SKM-1 treated with dmso at 0.1 percent for 144 hours (cell line): ENCODE results near the gene ZNF568.

Experiments
- DNase-seq: peaks from one replicate; lab custom pipeline; 2025; ENCODE audit not compliant: unreplicated experiment; lab: John Stamatoyannopoulos, UW

The ZNF568 gene

DNA sequence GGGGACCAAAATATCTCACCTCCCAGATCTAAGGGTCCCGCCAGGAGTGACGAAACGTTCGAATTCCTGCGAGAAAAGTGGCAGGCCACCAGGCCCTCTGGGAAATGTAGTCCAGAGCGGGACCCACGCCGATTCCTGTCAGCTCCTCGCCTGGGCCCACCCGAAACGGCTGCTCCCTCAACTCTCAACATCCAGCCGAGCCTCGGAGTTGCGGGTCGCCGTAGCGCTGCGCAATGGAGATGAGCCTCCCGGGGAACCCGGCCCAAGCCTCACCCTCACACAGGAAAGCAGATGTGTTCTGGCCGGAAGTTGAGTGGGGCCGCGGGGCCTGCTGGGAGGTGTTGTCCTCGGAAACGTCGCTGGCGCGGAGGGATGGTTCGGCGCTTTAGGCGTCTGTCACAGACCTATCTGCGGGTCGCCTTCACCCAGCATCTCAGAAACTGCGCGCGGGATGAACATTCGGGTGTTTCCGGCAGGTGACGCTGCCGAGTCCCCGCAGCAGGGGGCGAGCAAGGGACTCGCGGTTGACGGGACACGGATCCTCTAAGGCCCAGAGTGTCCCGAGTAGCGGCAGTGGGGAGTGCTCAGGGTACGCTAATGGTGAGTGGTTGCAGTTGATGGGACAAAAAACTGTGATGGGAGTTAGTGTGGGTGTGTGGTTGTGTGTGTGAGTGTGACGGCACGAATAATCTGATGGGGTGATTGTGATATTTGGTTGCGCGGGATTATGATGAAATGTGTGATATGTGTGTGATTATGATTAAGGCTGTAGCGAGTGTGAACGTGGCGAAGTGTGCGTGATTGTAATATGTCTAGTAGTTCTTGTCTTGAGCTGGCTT, at the start of gene ZNF568, which contains the start of gene ZNF829:
ZNF568 (plus strand) TSS at position 341 of the 839 bp plus-strand sequence. CDS start 6,439 bp downstream, outside the sequence.
ZNF829 (minus strand) TSS at position 300 of the 839 bp plus-strand sequence. CDS start 1,124 bp downstream, outside the sequence.
- peak; percentile 94 for DNase-seq

DNA sequence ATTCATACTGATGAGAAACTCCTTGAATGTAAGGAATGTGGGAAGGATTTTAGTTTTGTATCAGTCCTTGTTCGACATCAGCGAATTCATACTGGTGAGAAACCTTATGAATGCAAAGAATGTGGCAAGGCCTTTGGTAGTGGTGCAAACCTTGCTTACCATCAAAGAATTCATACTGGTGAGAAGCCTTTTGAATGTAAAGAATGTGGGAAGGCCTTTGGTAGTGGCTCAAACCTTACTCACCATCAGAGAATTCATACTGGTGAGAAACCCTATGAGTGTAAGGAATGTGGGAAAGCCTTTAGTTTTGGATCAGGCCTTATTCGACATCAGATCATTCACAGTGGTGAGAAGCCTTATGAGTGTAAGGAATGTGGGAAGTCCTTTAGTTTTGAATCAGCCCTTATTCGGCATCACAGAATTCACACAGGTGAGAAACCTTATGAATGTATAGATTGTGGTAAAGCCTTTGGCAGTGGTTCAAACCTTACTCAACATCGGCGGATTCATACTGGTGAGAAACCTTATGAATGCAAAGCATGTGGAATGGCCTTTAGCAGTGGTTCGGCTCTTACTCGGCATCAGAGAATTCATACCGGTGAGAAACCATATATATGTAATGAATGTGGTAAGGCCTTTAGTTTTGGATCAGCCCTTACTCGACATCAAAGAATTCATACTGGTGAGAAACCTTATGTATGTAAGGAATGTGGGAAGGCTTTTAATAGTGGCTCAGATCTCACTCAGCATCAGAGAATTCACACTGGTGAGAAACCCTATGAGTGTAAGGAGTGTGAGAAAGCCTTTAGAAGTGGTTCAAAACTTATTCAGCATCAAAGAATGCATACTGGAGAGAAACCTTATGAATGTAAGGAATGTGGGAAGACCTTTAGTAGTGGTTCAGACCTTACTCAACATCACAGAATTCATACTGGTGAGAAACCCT, 38.9 kb upstream of the ZNF568 start:
- no peak for DNase-seq

DNA sequence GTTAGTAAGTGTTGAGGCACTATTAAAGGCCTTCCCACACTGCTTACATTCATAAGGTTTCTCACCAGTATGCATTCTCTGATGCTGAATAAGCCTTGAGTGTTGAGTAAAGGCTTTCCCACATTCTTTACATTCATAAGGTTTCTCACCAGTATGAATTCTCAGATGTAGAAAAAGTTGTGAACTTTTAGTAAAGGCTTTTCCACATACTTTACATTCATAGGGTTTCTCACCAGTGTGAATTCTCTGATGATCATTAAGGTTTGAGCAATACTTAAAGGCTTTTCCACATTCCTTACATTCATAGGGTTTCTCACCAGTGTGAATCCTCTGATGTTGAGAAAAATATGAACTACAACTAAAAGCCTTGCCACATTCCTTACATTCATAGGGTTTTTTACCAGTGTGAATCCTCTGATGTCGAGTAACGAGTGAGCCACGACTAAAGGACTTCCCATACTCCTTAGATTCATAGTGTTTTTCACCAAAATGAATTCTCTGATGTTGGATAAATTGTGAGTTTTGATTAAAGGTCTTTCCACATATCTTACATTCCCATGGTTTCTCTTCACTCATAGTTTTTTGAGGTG, 24.3 kb upstream of the ZNF568 start:
- no peak for DNase-seq

DNA sequence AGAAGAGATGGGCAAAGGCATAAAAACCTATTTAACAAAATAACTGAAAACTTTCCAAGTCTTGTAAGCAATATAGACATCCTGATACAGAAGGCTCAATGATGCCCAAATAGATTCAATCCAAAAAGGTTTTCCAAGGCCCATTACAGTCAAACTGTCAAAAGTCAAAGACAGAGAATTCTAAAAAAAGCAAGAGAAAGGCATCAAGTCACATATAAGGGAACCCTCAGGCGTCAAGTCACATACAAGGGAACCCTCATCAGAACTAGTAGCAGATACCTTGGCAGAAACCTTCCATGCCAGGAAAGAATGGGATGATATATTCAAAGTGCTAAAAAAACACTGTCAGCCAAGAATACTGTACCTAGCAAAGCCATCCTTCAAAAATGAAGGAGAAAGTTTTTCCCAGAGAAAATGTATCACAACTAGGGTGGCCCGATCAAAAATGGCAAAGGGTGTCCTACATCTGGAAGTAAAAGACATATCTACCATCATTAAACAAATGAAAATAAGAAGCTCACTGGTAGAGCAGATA, 21.2 kb upstream of the ZNF568 start:
- DNase-seq = no peak

DNA sequence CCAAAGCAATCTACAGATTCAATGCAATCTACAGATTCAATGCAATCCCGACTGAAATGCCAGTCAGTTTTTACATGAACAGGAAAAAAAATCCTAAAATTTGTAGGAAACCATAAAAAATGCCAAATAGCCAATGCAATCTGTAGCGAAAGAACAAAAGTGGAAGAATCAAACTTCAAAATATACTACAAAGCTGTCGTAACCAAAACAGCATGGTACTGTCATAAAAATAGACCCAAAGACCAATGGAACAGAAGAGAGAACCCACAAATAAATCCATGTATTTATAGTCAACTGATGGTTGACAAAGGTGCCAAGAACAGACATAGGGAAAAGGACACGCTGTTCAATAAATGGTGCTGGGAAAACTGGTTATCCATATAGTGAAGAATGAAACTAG, 17.7 kb upstream of the ZNF568 start:
- DNase-seq = no peak

DNA sequence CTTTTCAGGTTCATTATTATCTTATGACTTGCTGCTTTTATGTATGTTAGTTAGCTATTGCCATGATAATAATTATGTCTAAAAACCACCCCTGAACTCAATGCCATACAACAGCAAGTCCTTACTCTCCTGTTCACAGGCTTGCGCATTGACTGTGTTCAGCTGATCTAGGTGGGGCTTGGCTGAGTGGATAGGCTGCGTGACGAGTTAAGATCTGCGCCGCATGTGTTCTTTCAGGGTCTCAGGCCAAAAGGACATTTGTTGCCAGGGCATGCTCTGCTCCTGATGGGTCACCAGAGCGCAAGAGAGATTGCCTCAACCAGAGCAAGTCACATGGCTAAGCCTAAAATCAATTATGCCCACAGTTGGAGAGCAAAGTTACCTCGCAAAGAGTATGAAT, 859 bp downstream of the ZNF568 start:
- no peak for DNase-seq

DNA sequence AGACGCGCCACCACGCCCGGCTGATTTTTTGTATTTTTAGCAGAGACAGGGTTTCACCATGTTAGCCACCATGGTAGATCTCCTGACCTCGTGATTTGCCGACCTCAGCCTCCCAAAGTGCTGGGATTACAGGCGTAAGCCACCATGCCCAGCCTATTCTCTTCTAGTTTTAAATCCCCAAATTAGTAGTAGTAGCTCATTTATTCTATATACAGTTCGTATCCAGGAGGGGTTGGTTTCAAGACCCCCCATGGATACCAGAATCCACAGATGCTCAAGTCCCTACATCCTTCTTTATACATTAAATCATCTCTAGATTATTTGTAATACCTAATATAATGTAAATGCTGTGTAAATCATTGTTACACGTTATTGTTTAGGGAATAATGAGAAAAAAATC, 2.0 kb downstream of the ZNF568 start:
- no peak for DNase-seq

DNA sequence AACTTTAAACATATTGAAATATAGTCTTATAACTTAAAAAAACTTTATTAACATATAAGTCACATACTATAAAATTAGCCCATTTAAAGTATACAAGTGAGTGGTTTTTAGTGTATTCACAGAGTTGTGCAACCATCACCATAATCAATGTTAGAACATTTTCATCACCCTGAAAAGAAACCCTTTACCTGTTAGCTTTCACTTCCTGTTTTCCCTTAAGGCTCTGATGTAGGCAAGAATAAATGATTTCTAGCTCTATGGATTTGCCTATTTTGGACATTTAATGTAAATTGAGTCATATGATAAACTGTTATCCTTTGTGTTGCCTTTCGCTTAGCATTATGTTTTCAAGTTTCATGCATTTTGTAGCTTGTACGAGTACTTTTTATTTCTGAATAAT, 15.6 kb downstream of the ZNF568 start:
- no peak for DNase-seq

DNA sequence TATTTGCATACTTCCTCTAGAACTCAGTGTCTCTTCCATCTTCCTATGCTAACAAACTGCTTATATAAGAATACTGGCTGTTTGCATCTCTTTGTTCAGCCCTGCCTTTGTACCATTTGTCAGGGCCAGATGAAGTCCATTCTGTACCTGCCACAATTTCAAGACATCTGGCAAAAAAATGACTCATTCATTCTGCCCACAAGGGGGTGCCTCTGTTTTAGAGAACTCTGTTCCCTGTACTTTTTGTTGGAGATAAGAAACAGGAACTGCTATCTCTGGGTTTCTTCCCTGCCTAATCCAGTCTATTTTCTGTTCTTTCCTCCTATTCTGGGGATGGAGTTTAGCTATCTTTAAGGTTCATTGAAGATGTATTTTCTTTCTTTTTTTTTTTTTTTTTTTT, 23.0 kb downstream of the ZNF568 start:
- DNase-seq = peak; percentile 43

DNA sequence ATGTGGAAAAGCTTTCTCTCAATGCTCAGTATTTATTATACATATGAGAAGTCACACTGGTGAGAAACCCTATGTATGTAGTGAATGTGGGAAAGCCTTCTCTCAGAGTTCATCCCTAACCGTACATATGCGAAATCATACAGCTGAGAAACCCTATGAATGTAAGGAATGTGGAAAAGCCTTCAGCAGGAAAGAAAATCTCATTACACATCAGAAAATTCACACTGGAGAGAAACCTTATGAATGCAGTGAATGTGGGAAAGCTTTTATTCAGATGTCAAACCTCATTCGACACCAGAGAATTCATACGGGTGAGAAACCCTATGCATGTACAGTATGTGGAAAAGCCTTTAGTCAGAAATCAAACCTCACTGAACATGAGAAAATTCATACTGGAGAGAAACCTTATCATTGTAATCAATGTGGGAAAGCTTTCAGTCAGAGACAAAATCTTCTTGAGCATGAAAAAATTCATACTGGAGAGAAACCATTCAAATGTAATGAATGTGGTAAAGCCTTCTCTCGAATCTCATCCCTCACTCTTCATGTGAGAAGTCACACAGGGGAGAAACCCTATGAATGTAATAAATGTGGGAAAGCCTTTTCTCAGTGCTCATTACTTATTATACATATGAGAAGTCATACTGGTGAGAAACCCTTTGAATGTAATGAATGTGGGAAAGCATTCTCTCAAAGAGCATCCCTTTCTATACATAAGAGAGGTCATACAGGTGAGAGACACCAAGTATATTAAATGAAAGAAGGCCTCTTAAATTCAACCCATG, 34.4 kb downstream of the ZNF568 start:
- DNase-seq = no peak

DNA sequence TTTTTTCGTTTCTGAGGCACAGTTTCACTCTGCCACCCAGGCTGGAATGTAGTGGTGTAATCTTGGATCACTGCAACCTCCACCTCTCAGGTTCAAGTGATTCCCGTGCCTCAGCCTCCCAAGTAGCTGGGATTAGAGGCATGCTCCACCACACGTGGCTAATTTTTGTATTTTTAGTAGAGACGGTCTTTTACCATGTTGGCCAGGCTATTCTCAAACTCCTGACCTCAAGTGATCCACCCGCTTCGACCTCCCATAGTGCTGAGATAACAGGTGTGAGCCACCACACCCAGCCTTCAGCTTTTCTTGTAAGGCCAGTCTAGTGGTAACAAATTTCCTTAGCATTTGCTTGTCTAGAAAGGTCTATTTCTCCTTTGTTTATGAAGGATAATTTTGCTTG, 46.2 kb downstream of the ZNF568 start:
- DNase-seq = no peak

DNA sequence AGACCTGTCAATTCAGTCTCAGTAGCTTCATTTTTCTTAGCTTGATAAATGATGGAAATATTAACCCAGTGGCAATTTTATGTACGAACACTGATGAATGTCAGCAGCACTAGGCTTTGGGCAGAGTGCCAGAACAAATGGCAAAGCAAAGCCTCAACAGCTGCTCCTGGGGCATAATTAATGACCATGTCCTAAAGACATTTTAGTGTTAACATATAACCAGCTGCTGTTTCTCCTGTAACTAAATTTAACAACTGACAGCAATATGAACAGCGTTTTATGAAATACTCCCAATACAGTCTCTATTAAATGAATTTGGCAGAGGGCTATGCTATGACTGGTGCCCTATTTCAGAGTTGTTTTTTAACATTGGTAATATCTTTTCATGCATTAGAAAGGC, 47.1 kb downstream of the ZNF568 start:
- no peak for DNase-seq

DNA sequence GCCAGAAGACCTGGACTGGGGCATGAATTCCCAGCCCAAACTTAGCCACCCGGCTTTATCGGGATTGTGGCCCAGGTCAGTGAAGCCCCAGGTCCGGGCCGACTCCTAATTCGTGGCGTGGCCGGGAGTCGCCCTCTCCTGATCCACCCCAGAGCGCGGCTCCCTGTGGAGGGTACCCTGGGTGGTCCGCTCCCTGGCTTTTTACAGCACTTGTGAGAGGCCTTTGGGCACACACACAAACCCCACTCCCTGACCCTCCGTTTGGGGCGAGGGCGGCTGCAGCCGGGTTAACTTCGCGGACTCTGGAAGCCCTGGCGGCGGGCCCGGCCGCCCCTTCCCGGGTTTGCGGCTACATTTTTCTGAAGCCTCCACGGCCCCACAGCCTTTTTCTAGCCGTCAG, 56.4 kb downstream of the ZNF568 start:
- no peak for DNase-seq

DNA sequence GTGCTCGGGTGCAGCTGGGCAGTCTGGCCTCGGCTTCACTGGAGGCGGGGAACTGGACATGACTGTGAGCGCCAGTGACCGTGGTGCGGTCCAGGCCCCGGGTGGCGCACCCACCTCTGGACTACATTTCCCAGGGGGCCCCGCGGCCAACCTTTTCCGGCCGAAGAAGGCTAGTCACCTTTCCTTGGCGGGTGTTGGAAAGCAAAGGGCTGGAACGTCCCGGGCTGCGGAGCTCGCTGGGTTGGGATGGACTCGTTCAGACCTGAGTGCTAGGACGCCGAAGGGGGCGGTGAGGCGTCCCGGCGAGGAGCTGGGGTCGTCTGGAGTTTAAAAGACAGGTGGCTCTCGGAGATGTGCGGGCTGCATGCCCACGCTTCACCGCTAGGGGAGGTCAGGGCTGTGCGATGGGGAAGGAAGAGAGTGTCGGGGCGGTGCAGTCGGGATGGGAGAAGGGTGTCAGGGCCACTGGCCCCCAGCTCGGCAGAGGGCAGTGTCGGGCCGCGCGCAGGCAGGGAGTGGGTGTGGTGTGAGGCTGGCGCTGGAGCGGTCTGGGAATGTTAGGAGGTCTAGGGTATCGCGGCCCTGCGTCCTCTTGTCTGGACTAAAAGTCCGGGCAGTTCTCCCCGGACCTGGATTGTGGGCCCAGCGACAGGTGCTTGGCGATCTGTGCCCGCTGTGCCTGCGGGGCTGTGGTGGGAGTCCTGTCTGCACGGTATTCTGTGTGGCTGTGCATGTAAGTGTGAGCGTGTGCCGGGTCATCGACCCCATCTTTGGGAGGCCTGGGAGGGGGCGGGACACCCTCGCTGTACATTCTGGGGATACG, 57.1 kb downstream of the ZNF568 start:
- peak; percentile 88 for DNase-seq

DNA sequence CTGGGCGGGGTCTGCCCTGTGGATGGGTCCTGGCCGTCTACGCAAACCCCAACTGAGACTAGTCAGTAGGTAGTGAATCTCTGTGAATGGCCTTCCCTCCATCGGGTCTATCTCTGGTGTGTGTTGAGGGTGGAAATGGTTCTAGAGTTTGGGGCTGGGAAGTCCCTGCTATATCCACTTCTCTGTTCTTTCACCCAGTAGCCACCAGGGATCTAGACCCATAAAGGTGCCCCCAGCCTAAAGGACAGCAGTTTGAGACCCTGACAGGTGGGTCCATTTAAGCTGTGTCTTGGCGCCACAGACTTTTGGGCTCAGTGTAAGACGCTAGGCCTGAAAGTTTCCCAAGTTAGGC, 57.7 kb downstream of the ZNF568 start:
- DNase-seq = no peak

DNA sequence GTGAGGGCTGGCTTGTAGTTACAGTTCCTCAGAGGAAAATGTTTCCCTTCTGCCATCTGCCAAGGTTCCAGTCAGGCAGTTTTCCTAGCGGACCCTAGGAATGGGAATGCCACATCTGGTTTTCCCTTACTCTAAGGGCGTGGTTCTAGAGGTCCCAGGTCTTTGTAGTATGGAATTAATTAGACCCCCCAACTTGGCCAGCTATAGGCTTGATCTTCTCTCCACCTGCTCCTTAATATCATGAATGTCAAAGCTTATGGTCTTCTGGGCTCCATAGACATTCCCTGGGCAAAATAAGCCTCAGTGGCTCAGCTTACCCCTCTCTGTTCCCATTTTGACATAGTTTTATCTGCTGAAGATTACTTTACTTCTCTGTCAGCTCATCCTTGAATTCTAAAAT, 70.0 kb downstream of the ZNF568 start:
- DNase-seq = no peak

DNA sequence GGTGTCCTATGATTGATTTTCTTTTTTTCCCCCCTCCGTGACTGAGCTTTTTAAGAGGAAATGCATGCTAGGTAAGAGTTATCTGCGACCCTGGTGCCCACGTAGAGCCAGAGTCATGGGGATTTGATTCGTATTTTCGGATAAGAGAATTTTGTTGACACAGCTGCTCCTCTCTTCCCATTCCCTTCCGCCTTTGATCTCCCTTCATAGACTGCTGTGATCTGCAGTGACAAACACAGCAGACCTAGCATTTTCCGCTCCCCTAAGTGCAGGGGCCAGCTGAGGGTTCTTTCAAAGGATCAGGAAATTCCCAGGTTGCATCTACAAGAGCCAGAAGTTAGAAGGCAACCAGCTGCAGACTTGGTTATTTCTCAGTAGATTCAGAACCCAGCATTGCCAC, 70.5 kb downstream of the ZNF568 start:
- no peak for DNase-seq

DNA sequence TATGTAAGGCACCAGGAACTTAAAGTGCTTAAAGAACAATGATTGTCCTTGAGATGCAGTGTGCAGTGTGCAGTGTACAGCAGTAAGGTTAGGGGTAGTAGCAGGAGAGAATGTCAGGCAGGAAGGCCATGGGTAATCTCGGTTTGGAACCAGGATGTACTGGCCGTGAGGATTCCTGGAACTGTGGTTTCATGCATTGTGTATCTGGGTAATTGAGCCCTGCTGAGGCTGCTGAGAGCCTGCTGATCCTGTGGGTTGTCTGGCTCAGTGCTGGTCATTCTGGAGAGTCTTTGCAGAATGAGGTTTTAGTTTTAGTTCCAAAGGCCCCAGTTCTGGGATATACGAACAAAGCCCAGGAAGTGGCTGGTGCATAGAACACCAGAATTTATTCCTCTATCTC, 71.0 kb downstream of the ZNF568 start:
- no peak for DNase-seq

DNA sequence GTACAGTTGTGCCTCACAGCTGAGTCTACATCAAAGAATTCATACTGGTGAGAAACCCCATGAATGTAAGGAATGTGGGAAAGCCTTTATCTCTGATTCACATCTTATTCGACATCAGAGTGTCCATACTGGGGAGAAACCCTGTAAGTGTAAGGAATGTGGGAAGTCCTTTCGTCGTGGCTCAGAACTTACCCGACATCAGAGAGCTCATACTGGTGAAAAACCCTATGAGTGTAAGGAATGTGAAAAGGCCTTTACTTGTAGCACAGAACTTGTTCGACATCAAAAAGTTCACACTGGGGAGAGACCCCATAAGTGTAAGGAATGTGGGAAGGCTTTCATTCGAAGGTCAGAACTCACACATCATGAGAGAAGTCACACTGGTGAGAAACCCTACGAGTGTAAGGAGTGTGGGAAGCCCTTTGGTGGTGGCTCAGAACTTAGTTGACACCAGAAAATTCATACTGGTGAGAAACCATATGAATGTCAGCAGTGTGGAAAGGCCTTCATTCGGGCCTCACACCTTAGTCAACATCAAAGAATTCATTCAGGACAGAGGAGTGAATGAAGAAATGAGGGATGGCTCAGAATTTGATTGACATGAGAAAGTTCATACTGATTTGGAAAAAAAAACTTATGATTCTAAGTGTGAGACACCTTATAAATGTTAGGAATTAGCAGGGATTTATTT, 81.2 kb downstream of the ZNF568 start:
- DNase-seq = no peak
